Omental fat pad (tissue), 4 donors: ENCODE data around the gene HELLS. TPM values are rescaled to one million over a fixed set of nuclear protein-coding genes. Genes with fewer than 3 reads are reported as not detected.

ENCODE experiments used
- ATAC-seq: fragments of 150-250 bp; one replicate; pipeline ENCODE4 v1.9.1; 2016; ENCODE audit warnings: mild to moderate bottlenecking, moderate library complexity; ENCODE audit not compliant: low FRiP score
- DNase-seq: peaks from one replicate; pipeline ENCODE4 v3.0.0-alpha.2; 2019; ENCODE audit warnings: low spot score
- CTCF ChIP-seq, 3 donors: fragments of 450-650 bp; IDR thresholded peaks; one replicate each; pipeline ENCODE4 v1.5.1; 2016 to 2017; ENCODE audit warnings: antibody characterized with exemption in 3 of 3, mild to moderate bottlenecking in 3 of 3, moderate library complexity in 2 of 3
- total RNA-seq, 4 donors: library from RNA; depleted of rRNA; stranded (reverse); fragments of >200 nt; gene quantifications; one replicate each; pipeline ENCODE4 v1.1.0, GENCODE V29; 2016

HELLS gene
- total RNA-seq, 4 donors from 2014 or later: 1.2 to 5.9 (median 3.1) TPM

GRCh38 chr10:94571081-94571480 is 25.5 kb downstream of the HELLS start:
- DNase-seq (no peak), ATAC-seq (no peak)
- no peak for TF ChIP-seq CTCF (IDR thresholded peaks at IDR 0.05)

GRCh38 chr10:94571528-94571927 is 25.9 kb downstream of the HELLS start:
- TF ChIP-seq CTCF (IDR thresholded peaks at IDR 0.05): no peak
- ATAC-seq (no peak), DNase-seq (no peak)

GRCh38 chr10:94578790-94579189 is 33.2 kb downstream of the HELLS start:
- ATAC-seq: no peak
- no peak for TF ChIP-seq CTCF (IDR thresholded peaks at IDR 0.05)
- no peak for DNase-seq

GRCh38 chr10:94583124-94583523 is 37.5 kb downstream of the HELLS start:
- no peak for TF ChIP-seq CTCF (IDR thresholded peaks at IDR 0.05)
- no peak for ATAC-seq
- no peak for DNase-seq

GRCh38 chr10:94591461-94592205 is 46.0 kb downstream of the HELLS start:
- TF ChIP-seq CTCF (IDR thresholded peaks at IDR 0.05): no peak
- ATAC-seq (no peak), DNase-seq (no peak)

- DNase-seq: no peak
- ATAC-seq: no peak
Measured at GRCh38 chr10:94602729-94603515, 57.3 kb downstream of the HELLS start.

More at GRCh38 chr10:94602729-94603515, 57.3 kb downstream of the HELLS start:
- TF ChIP-seq CTCF (IDR thresholded peaks at IDR 0.05): no peak
